ENCODE data around the gene MYORG.

Gene MYORG

GRCh38 chr9:34332076-34332964 is 44.4 kb downstream of the MYORG start:
- no peak for DNase-seq (ENCODE audit: low read depth)

GRCh38 chr9:34331196-34331595 is 45.5 kb downstream of the MYORG start:
- no peak for DNase-seq (ENCODE audit: low read depth)

- peak; percentile 100 for DNase-seq (ENCODE audit: low read depth)
Measured at GRCh38 chr9:34328987-34329832, 47.5 kb downstream of the MYORG start, which contains the start of the genes KIF24 and NUDT2. Gene KIF24 (minus strand): TSS chr9:34329268. CDS start chr9:34311346, 17,922 bp downstream. Gene NUDT2 (plus strand): TSS chr9:34329569. CDS start chr9:34339040, 9,471 bp downstream.

GRCh38 chr9:34328500-34328986 is 48.2 kb downstream of the MYORG start:
- no peak for DNase-seq (ENCODE audit: low read depth)

- no peak for DNase-seq (ENCODE audit: low read depth)
Measured at GRCh38 chr9:34326690-34327089, 50.0 kb downstream of the MYORG start.

- DNase-seq (ENCODE audit: low read depth) = no peak
Measured at GRCh38 chr9:34322899-34323591, 53.7 kb downstream of the MYORG start.

- no peak for DNase-seq (ENCODE audit: low read depth)
Measured at GRCh38 chr9:34321451-34321850, 55.2 kb downstream of the MYORG start.

GRCh38 chr9:34318163-34318790 is 58.4 kb downstream of the MYORG start:
- no peak for DNase-seq (ENCODE audit: low read depth)

GRCh38 chr9:34317436-34317835 is 59.3 kb downstream of the MYORG start:
- DNase-seq (ENCODE audit: low read depth) = no peak
